ENCODE results near the gene ETHE1.
A peak's percentile ranks its signal among the peaks of the same experiment; 100 is the strongest.
"Not testable (repeated sequence)": the region's sequence is repeated elsewhere in the genome, so short reads cannot be mapped to it uniquely, and the experiment has no call there.

Gene ETHE1

DNA sequence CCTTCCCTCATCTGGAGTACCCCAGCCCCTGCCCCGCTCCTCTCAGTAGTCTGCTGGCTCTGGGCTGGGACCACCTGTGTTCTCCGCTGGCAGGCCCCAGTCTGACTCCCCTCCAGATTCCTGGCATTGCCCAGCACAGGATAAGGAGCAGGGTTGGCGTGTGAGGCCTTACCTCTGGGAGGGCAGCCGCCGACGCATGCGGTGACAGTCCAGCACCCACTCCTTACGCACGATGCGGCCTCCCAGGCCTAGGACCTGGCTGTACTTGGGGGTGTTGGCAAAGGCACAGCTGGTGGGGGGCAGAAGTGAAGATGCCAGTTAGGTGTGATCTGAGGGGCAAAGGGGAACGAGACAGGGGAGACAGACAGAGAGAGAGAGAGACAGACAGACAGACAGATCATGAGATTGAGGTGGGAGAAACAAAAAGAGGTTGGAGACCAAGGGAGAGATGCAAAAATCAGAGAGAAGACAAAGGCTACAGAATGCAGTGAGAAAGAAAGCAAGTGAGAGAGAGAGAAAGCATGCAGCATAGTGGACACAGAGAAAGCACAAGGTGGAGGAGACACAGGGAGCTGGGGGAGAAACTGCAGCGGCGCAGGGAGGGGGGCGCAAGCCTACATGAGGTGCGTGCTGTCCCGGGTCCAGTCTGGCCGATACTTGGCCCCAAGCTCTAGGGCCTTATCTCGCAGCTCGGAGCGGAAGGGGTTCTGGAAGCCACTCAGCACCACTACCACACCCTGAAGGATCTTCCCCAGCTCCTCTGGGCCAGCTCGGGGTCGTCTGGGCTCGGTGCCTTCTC lies 24.6 kb upstream of the ETHE1 start:
- no peak for DNase-seq

DNA sequence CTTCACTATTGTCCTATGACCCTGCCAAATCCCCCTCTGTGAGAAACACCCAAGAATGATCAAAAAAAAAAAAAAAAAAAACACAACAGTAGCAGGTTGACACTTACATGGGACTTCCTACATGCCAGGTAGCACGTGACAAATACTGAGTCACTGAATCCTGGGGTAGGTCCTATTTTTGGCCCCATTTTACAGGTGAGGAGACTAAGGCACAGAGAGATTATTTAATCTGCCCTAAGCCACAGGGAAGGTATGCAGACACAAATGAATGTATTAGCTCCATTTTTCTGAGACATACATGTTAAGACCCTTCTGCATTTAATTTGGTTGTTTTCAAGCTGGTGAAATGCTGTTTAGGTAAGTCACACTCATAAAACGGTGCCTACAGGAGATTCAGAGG lies 21.7 kb upstream of the ETHE1 start:
- DNase-seq, result no peak

DNA sequence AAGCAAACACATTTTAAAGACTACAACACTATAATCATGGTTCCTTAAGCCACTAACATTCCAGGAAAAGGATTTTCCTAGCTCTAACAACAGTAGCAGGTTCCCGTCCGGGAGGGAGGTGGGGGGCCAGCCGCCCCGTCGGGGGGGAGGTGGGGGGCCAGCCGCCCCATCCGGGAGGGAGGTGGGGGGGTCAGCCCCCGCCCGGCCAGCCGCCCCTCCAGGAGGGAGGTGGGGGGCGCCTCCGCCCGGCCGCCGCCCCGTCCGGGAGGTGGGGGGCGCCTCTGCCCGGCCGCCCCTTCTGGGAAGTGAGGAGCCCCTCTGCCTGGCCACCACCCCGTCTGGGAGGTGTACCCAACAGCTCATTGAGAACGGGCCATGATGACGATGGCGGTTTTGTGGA lies 20.9 kb upstream of the ETHE1 start:
- DNase-seq, result not testable (repeated sequence)

DNA sequence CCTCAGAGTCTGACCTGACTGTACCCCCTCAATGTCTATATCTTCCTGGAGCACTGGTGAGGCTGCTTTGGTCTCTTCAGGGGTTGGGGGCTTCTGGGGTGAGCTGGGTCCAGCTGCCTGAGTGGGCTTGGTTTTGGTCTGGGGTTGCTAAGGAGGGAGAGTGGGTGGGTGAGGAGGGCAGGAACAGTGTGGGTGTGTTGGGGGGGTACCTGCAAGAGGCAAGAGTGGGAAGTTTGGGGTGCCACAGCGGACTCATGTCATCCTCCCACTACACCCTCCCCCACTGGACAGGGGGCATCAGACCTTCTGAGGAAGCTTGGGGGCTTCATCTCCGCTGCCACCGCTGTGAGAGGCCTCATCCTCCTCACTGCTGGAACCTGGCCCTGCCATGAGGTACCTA lies 19.6 kb upstream of the ETHE1 start:
- no peak for DNase-seq

DNA sequence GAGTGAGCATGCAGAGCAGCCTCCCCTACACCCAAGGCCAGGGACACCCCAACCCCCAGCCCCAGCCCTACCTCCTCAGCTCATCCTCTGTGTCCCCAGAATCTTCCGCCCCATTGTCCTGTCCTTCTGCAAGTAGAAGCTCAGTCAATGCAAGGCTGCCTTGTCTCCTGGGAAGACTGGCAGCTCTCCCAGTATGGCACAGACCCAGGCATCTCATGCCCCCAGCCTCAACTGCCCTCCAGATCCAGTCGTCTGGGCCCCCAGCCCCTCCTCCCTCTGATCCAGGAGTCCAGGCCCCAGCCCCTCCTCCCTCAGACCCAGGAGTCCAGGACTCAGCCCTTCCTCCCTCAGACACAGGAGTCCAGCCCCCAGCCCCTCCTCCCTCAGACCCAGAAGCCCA lies 19.0 kb upstream of the ETHE1 start:
- DNase-seq, result no peak

DNA sequence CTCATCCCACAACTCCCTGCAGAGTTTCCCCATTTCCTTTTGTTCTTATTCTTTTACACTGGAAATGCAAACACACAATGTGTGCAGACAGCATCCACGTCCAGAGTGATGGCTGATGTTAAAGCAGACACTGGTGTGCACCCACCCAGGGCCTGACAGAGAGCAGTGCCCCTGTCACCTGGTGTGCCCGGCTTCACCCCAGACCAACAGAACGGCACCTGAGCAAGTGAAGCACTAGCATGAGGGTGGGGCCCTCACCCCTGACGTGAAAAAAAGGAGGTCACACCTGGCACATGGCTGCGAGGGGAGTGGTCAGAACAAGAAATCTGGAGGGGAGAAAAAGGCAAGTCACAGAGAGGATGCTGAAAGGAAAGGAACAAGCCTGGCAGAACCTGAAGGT lies 18.3 kb upstream of the ETHE1 start:
- DNase-seq, result no peak

DNA sequence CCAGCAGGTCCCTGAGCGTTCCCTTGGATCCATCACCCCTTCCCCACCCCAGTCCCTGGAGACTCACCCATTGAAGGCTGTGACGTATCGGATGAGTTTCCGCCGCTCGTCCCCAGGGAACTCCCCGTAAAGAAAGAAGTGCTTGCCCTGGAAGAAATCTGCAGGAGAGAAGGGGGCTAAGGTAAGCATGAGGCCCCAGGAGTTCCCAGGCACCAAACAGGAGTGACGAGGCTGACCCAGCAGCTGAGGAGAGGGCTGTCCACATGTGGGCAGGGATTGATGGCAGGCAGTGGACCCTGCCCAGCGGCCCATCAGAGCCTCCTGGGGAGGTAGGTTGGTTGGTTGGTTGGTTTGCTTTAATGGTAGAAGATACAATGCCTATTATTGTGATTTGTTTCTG lies 17.1 kb upstream of the ETHE1 start:
- no peak for DNase-seq

DNA sequence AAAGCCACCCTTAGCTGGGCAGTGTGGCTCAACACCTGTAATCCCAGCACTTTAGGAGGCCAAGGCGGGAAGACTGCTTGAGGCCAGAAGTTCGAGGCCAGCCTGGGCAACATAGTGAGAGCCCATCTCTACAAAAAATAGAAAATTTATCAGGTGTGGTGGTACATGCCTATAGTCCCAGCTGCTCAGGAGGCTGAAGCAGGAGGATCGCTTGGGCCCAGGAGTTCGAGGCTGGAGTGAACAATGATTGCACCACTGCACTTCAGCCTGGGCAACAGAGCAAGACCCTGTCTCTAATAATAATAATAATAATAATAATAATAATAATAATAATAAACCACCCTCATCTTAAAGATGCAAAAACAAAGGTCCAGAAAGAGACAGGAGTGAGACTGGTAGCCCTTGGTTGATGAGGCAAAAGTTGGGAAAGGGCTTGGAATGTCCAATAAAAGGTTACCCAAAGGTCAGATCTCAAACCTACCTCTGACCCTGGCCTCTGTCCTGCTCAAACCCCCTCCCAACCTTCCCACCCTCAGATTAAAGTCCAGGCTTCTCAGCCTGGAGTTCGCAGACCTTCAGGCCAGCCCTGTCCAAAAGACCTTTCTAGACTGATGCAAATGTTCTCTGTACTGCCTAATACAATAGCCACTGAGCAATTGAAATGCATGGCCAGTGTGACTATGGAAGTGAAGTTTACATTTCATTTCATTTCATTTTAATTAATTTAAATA lies 15.1 kb upstream of the ETHE1 start:
- DNase-seq, result no peak

DNA sequence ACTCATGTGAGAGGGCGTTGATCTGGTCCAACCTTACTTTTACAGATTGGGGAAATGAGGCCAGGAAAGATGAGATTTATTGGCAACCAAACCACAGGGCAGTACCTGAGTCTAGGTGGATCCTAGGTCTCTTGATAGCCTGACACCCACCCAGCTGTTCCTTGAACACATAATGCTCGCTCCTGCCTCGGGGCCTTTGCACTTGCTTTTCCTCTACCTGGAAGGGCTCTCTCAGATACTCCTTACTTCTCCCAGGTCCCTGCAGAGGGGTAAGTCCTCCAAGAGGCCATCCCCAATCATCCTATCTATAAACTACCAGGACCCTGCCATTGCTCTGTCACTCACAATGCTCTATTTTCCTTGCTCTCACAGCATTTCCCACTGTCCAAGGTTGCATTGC lies 13.4 kb upstream of the ETHE1 start:
- no peak for DNase-seq

DNA sequence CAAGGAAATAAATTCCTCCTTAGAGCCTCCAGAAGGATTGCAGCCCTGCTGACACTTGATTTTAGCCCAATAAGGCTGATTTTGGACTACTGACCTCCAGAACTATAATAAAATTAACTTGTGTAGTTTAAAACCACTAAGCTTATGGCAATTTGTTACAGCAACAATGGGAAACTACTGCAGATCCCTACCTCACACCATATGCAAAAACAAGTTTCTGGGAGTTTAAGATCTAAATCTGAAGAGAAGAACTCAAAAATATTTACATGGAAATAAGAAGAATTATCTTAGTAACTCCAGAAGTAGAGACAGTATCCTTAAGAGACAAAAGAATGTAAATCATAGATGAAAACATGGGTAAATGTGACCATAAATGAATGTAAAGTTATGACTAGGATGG lies 11.9 kb upstream of the ETHE1 start:
- DNase-seq, result no peak

DNA sequence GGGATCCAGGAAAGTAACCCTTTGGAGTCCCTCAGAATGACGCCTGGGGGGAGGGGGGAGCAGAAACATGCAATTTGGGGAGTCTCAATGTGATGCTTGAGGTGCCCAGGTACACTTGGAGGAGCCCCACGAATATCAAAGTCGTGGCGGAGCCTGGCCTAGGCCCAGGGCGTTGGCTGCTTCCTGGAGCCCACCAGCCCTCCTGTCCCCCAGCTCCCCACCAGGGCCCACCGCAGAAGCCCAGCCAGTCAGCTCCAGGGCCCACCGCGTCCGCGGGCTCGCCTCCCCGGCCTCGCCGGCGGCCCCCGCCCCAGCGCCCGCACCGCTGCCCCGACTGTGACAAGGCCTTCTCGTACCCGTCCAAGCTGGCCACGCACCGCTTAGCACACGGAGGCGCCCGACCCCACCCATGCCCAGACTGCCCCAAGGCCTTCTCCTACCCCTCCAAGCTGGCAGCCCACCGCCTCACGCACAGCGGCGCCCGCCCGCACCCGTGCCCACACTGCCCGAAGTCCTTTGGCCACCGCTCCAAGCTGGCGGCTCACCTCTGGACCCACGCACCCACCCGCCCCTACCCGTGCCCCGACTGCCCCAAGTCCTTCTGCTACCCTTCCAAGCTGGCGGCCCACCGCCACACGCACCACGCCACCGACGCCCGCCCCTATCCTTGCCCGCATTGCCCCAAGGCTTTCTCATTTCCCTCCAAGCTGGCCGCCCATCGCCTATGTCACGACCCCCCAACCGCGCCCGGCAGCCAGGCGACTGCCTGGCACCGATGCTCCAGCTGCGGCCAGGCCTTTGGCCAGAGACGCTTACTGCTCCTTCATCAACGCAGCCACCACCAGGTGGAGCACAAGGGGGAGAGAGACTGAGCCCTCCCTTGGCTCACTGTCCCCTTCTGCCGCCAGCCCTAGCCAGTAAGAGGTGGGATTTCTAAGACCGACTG lies 8.1 kb upstream of the ETHE1 start:
- DNase-seq, result no peak

DNA sequence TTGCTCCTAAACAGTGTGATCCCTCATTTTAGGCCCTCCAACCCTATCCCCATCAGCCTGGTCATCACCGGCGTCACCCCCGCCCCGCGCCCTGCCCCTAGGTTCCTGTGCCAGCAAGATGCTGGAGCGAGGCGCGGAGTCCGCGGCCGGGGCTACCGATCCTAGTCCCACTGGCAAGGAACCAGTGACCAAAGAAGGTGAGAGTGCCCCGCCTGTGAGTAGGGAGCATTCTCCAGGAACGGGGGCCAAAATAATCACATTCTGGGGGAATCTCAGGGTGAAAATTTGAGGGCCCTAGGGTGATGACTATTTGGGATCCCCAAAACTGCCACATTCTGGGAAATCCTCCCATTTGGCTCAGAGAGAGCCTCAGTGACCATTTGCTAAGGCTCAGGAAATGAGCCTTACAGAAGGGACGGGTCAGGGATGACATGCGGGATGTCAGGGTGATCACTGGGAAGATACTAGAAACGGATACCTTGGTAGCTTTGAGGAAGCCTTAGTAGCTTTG lies 7.4 kb upstream of the ETHE1 start:
- no peak for DNase-seq

DNA sequence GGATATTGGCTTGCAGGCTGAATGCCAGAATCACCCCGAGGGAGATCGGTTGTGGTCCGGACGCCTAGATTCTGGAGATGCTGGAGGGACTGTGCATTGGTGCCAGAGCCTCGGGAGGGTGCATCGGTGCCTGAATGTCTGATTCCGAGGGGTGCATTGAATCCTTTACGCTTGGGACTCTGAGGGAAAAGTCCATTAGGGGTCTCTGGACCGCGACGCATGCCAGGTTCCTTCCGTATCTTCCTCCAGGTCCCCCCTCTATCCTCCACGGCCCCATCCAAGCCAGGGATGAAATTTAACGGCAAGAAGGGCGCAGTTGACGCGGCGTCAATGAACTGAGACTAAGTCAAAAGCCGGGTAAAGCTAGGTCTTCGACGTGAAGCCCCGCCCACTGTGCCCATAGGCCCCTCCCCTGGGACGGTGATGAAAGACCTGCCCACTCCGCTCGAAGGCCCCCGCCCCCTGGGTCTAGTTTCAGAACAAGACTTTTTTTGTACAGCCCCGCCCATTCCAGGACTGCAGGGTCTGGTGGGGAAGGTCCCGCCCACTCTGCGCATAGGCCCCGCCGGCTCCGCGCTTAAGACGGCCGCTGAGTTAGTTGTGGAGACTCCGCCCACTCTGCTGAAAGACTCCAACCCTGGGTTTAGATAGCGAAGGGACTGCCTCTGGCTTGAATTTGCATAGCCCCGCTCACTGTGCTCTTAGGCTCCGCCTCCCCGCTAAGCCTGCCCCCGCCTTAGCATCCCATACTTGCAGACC lies 6.7 kb upstream of the ETHE1 start:
- peak; percentile 99 for DNase-seq

DNA sequence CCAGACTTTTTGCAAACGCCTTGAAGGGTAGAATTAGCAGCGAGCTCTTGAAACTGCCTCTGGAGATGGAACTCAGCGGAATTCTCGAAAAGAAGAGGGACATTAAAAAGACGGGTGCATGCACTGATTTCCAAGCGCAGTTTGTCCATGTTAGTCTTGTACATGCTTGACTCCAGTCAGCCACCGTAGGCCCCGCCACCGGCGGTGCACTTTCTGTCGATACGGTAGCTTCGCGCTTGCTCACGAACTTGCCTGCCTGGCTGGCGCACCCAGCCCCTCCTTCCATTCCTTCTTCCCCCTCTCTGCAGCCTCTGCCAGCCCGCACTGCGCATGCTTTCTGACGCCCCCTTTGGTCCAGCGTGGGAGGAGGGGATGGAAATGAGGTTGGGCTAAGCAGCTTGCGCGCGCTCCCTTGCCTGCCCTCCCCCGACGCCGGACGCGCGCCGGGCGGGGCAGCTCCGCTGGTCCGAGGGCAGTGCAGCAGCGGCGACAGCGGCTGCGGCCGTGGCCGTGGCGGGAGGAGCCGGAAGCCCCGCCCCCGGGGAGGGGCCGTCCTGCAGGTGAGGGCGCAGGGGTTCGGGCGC lies 6.1 kb upstream of the ETHE1 start, which contains the start of gene ZNF575:
Gene ZNF575, plus strand, starts transcription at position 227 of the 584 bp plus-strand sequence. CDS start 1,235 bp downstream, outside the sequence.
- peak; percentile 98 for DNase-seq

DNA sequence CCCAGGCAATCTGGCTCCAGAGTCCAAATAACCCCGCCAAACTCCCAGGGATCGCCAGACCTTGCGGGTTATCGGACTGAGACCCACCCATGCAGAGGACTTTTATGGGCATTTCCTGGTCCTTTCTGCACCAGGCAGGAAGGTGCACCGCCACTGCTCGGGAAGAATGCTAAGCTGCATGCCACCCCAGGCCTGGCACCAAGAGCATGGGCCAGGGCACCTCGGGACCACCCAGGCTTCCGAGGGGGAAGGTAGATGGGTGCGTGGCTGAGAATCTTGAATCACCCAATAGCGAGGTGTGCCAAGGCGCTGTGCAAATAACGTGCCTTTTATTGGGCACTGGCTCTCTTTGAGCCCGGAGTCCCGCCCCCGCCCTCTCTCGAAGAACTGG lies 5.6 kb upstream of the ETHE1 start:
- DNase-seq, result peak; percentile 65

DNA sequence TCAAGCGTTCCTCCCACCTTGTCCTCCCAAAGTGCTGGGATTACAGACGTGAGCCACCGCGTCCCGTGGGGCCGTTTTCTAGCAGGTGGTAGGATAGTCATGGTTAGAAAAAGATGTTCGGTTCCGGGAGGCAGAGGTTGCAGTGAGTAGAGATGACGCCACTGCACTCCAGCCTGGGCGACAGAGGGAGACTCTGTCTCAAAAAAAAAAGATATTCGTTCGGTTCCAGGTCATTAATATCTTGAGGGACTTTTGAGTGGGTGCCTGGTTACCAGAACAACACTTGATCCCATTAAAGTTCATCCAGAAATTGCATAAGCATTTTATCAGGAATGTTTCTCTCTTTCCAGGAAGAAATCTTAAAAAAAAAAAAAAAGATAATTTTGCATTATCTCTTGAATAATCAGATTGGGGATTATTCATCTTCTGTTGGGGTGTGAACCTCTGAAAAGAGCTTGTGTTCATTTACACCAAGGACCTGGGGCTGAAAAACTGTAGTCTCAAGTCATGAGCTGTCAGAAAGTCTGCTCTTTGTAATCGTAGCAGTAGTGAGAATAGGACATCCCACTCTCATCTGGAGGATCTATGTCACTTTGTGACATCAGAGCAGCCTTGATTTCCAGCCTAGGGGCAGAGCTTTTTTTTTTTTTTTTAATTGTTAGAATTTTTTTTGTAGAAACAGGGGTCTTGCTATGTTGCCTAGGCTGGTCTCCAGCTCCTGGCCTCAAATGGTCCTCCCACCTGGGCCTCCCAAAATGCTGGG lies 1.0 kb upstream of the ETHE1 start:
- peak; percentile 8 for DNase-seq

DNA sequence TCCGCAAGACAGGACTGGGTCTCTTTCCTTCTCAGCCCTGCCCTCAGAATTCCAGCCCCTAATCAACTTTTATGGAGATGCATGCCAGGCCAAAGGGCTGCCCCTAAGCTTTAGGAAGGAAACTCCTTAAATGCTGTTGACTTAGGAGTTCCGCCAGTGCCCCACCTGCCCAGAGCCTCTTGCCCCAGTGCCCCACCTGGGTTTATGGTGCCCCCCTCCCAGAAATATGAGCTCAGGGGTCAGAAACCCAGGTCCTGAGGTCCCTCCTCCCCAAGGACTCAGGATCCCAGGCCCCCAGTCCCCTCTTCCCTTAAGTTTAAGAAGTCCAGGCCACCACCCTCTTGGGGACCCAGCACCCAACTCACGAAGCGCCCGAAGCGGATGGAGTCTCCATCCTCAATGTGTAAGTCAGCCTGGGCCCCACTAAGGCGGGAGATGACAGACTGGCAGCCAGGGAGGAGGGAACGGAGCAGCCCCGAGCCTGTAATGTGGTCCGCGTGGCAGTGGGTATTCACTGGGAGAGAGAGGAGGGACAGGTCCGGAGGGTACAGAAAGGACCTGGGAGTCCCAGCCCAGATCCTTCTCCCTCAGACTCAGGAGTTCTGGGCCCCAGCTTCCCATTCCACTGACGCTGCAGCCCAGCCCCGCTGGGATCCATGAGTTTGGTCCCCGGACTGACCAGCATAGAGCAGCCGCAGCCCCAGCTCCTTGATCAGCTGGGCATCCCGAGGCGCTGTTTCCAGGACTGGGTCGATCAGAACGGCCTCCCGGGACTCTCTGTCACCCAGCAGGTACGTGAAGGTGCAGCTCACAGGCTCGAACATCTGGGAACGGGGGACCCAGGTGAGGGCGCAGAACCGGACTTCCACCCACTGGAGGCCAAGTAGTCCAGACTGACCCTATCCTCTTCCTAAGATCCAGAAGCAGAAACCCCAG lies 897 bp downstream of the ETHE1 start:
- no peak for DNase-seq

DNA sequence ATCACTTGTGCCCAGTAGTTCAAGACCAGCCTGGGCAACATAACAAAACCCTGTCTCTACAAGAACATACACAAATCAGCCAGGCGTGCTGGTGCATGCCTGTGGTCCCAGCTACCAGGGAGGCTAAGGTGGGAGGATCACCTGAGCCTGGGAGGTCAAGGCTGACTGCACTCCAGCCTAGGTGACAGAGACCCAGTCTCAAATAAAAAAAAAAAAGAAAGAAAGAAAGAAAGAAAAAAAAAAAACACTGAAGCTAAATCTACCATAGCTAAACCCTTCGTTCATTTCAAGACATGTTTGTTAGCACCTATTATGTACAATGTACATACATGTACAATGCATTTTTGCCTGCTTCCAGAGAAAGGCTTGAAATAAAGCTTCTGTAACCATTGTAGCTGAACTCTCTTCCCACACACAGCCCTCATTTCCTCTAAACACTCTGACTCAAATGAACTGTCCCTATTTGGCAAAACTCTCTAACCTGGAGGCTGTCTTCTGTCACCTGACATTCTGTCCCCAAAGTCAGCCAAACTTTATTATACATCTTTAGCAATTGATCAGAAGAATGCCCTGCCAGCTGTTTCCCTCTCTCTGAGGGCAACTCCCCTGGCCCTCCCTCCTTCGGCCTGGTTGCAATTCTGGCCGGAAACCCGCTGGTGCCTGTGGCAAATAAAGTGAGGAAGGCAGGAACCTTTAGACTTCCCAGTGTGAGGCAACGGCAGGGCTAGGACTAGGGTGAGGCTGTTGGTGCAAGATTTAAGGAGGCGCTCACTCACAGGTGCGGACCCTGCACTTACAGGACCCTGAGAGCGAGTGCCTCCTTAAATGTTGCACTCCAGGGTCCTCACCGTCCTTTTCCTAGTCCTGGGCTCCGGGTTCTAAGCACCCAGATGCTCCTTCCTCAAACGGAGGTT lies 1.8 kb downstream of the ETHE1 start:
- no peak for DNase-seq

DNA sequence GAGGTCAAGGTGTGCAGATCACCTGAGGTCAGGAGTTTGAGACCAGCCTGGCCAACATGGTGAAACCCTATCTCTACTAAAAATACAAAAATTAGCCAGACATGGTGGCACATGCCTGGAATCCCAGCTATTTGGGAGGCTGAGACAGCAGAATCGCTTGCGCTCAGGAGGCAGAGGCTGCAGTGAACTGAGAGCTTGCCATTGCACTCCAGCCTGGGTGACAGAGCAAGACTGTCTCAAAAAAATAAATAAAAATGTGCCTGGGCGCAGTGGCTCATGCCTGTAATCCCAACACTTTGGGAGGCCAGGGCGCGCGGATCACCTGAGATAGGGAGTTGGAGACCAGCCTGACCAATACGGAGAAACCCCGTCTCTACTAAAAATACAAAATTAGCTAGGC lies 3.3 kb downstream of the ETHE1 start:
- DNase-seq, result not testable (repeated sequence)

All from NCI-H748 treated with DMSO at 0.1 percent for 48 hours (cell line).